ENCODE results near the gene ATP6V0A1. TPM values are rescaled to one million over a fixed set of nuclear protein-coding genes. Genes with fewer than 3 reads are reported as not detected.

The ATP6V0A1 gene
- total and polyA plus RNA-seq, 4 donors = 44.4 to 203 (median 74.5) TPM

DNA sequence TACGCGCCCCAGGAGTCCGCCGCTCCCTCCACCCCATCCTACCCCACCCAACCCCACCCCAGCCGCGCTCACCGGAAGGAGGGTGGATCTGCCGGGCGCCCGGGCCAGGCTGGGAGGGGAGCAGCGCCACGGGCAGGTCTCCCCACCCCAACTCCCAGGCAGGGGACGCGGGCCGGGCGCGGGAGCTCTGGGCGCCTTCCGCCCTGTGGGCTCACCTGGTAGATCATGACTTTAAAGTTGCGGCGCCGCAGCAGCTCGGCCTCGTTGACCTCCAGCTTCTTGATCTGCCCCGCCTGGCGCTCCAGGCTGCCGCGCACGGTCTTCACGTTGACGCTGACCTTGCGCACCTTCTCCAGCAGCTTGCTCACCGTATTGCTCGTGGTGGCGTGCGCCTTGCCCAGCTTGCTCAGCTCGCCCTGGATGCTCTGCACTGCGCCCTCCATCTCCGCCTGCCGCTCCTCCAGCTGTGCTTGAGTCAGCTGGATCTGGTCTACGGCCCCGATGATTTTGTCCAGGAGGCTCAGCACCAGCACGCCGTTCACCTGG is 36.2 kb upstream of the ATP6V0A1 start:
- Histone ChIP-seq H3K4me3 (peak overlapping the region; percentile 90), H3K9me3 (ENCODE audit: control insufficient read depth in 4 of 4, insufficient read depth in 3 of 4, low read length in 3 of 4) (no peaks in the 10 kb centered on the region), H3K36me3 (ENCODE audit: control insufficient read depth in 4 of 4, insufficient read depth in 4 of 4, low read length in 4 of 4) (peaks cover 0 to 2% (median 0%) of the 10 kb centered on the region in 4 donors), H3K4me1 (ENCODE audit: control insufficient read depth in 5 of 5, insufficient read depth in 5 of 5, low read length in 5 of 5) (peaks cover 2 to 21% (median 5%) of the 10 kb centered on the region in 5 donors), H3K9ac (ENCODE audit: insufficient read depth in 1 of 2, low read length in 2 of 2) (peak overlapping the region; percentile 68 to 87), H3K27me3 (ENCODE audit: control insufficient read depth in 3 of 3, insufficient read depth in 3 of 3, low read length in 2 of 3) (no peaks in the 10 kb centered on the region), H3K27ac (ENCODE audit: low read depth in 1 of 2, low read length in 1 of 2) (peak overlapping the region; percentile 96 to 99)
- ATAC-seq (ENCODE audit: insufficient read depth, low FRiP score) (peak; percentile 10), DNase-seq (peak in 2 of 3 donors; percentile 41 to 53)
- TF ChIP-seq, protein P1, sequence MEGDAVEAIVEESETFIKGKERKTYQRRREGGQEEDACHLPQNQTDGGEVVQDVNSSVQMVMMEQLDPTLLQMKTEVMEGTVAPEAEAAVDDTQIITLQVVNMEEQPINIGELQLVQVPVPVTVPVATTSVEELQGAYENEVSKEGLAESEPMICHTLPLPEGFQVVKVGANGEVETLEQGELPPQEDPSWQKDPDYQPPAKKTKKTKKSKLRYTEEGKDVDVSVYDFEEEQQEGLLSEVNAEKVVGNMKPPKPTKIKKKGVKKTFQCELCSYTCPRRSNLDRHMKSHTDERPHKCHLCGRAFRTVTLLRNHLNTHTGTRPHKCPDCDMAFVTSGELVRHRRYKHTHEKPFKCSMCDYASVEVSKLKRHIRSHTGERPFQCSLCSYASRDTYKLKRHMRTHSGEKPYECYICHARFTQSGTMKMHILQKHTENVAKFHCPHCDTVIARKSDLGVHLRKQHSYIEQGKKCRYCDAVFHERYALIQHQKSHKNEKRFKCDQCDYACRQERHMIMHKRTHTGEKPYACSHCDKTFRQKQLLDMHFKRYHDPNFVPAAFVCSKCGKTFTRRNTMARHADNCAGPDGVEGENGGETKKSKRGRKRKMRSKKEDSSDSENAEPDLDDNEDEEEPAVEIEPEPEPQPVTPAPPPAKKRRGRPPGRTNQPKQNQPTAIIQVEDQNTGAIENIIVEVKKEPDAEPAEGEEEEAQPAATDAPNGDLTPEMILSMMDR (IDR thresholded peaks at IDR 0.05; ENCODE audit: control extremely low read depth, extremely low read depth) = no peak
- 0 to 1% methylated on average over 35 to 44 of the region's 44 CpGs for WGBS, 2 donors

DNA sequence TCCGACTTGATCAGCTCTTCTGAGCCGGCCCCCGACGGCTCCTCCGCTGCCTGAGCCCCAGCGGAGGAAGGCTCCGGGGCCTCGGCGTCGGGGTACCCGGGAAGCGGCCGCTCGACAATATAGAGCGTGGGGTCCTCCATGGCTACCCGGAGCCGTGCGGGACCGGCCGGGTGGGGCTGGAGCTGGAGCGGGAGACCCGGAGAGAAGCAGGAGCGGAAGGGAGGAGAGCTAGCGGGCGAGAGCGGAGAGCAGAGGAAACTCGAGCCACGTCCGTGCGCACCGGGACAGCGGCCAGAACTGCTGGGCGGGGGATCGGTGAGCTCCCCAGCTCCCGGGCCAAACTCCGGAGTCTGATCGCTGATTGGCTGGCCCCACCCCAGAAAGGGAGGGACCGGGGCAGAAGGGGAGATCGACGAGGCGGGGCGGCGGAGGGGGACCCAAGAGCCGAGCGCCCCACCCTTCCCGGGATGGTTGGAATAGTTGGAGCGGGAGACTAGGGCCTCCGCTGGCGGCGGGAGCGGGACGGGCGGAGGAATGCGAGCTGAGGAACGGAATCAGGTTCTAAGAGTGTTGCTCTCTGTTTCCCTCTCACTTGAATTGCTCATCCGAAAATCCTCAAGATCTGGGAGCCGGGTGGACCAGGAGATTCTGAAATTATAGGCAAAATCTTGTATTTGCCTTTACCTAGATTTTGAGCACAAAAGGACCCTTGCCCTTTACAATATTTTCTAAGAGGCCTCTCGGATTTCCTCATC is 35.5 kb upstream of the ATP6V0A1 start, which contains the start of gene CAVIN1:
TSS of gene CAVIN1 (minus strand) at position 299 of the 755 bp plus-strand sequence. CDS start at position 140, 159 bp downstream.
- DNase-seq (peak; percentile 99), ATAC-seq (ENCODE audit: insufficient read depth, low FRiP score) (peak; percentile 85)
- no peaks in the 10 kb centered on the region for H3K9me3 ChIP-seq (ENCODE audit: control insufficient read depth in 4 of 4, insufficient read depth in 3 of 4, low read length in 3 of 4)
- peaks cover 0 to 2% (median 0%) of the 10 kb centered on the region in 4 donors for H3K36me3 ChIP-seq (ENCODE audit: control insufficient read depth in 4 of 4, insufficient read depth in 4 of 4, low read length in 4 of 4)
- WGBS, 2 donors = 1 to 3% methylated on average over 58 of the region's 58 CpGs
- H3K27me3 ChIP-seq (ENCODE audit: control insufficient read depth in 3 of 3, insufficient read depth in 3 of 3, low read length in 2 of 3) = no peaks in the 10 kb centered on the region
- H3K4me3 ChIP-seq = peak within 1 kb of the TSS; percentile 90
- peaks cover 2 to 21% (median 4%) of the 10 kb centered on the region in 5 donors for H3K4me1 ChIP-seq (ENCODE audit: control insufficient read depth in 5 of 5, insufficient read depth in 5 of 5, low read length in 5 of 5)
- TF ChIP-seq, protein P1 (IDR thresholded peaks at IDR 0.05; ENCODE audit: control extremely low read depth, extremely low read depth) = no peak
- peak within 1 kb of the TSS; percentile 68 to 87 for H3K9ac ChIP-seq (ENCODE audit: insufficient read depth in 1 of 2, low read length in 2 of 2)
- H3K27ac ChIP-seq (ENCODE audit: low read depth in 1 of 2, low read length in 1 of 2) = peak within 1 kb of the TSS; percentile 96 to 99

DNA sequence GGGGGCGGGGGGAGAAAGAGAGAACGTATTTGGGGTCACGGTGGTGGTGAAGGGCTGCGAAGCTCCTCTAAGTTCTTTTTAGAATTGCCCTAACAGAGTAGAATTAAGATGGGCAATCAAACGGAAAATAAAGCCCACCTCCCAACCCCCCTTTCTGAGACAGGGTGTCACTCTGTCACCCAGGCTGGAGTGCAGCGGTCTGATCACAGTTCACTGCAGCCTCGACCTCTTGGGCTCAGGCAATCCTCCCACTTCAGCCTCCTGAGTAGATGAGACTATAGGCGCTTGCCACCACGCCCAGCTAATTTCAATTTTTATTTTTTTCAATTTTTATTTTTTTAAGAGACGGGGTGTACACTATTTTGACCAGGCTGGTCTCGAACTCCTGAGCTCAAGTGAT is 34.9 kb upstream of the ATP6V0A1 start:
- no peak for DNase-seq
- no peak for ATAC-seq (ENCODE audit: insufficient read depth, low FRiP score)
- peak overlapping the region in 1 of 2 donors; percentile 56 for H3K9ac ChIP-seq (ENCODE audit: insufficient read depth in 1 of 2, low read length in 2 of 2)
- H3K4me1 ChIP-seq (ENCODE audit: control insufficient read depth in 5 of 5, insufficient read depth in 5 of 5, low read length in 5 of 5) = peaks cover 4 to 21% (median 5%) of the 10 kb centered on the region in 5 donors
- H3K4me3 ChIP-seq = no peak overlapping the region
- 63 to 65% methylated on average over 11 of the region's 11 CpGs for WGBS, 2 donors
- no peaks in the 10 kb centered on the region for H3K9me3 ChIP-seq (ENCODE audit: control insufficient read depth in 4 of 4, insufficient read depth in 3 of 4, low read length in 3 of 4)
- TF ChIP-seq, protein P1 (IDR thresholded peaks at IDR 0.05; ENCODE audit: control extremely low read depth, extremely low read depth) = no peak
- H3K27me3 ChIP-seq (ENCODE audit: control insufficient read depth in 3 of 3, insufficient read depth in 3 of 3, low read length in 2 of 3) = no peaks in the 10 kb centered on the region
- peak overlapping the region; percentile 58 to 85 for H3K27ac ChIP-seq (ENCODE audit: low read depth in 1 of 2, low read length in 1 of 2)
- H3K36me3 ChIP-seq (ENCODE audit: control insufficient read depth in 4 of 4, insufficient read depth in 4 of 4, low read length in 4 of 4) = peaks cover 0 to 2% (median 0%) of the 10 kb centered on the region in 4 donors
